NCI-H146 treated with DMSO at 0.1 percent for 48 hours (cell line): ENCODE measurements around the gene GNG12.

ENCODE experiments used
- DNase-seq: peaks from one replicate; lab custom pipeline; 2025; ENCODE audit not compliant: unreplicated experiment; lab: John Stamatoyannopoulos, UW

GNG12 gene

DNA sequence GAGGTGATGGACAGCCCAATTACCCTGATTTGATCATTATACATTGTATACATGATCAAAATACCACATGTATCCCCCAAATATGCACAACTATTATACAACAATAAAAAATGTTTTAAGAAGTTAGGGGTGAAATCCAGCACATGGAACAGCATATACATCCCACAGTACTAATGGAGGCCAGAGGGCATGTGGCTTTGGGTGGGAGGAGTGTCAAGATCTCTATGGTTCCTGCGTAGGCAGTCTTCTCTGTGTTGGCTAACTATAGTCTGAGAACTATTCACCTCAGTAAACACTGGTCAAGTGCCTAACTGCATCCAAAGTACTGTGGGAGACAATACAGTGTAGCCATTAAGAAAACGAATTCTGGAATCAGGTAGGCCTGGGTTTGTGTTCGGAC lies 74.2 kb downstream of the GNG12 start:
- DNase-seq: no peak

DNA sequence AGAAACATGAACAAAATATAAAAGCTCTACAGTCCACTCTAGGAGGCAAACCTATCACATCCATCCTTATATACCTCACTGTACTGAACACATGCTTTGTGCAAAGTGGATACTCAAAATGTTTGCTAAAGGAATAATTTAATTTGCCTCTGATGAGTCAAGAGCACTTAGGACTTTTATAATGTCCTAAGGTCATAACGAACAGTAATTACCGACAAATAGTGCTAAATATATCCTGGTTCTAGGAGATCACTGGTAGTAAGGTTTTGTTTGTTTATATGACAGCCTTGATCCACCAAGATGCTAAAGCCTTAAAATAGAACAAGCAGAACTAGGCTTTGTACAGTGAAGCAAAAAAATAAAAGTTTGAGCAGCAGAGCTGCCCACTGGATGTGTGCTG lies 77.6 kb downstream of the GNG12 start:
- DNase-seq: no peak

DNA sequence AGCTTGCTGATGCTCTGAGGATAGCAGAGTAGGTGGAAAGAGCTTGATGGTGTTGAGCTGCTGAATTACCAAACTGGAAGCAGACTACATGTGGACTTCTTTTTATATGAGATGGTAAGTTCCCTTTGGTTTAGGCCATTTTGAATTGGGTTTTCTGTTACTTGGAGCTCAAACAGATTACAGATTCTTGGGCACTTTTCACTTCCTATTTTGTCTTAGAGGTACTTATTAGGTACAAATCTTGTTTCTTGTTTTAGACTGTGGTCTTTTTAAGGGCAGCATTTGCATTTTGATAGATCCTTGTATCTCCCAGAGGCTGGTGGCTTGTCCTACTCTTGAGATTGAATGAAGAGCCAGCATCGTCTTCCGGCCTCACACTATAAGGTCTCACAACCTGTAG lies 78.1 kb downstream of the GNG12 start:
- no peak for DNase-seq

DNA sequence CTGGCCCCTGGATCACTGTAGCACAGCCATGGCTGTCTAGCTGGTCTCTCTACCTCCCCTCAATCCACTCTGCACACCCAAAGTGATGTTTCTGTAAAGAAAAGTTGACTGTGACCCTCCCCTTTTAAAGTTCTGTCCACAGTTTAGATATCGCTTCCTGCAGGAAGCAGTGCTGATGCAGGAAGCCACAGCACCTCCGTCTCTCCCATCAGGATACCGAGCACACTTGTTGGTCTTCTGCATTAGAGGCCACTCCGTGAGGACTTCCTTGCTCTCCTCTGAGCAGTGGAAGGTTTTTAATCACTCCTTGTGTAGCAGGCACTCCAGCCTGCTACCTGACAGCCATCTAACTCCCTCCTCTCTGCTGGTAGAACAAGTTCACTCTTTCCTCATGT lies 78.7 kb downstream of the GNG12 start:
- DNase-seq: no peak

DNA sequence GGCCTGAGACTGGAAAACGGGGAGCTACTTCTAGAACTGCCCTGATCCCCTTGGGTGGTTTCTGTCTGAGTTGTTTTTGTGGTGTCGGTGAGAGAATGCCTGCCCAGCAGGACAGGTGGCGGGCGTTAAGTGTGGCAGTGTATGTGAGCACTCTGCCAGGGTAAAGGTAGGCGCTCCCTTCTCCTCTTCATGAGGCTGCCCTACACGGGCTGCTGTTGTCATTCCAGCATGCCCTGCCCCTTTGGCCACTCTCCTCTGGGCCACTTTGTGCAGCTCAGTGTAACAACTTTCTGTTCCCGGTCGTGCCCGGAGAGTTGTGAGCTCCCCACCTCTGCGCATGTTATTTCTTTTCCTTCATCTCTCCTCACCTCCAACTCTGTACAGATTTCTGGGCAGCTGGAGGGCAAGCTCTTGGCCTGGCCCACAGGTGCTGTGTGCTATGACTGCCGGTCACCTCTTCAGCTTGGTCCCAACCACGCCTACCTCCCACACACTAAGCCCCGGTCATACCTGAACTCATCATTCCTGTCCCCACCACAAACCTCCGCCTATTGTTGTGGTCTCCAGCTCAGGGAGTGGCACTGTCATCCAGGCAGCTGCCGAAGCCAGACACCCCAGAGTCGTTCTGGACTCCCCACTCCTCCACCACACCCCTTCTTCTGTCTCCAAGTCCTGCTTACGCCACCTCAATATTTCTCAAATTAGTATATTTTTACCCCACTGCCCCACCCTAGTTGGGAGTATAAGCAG lies 79.3 kb downstream of the GNG12 start:
- no peak for DNase-seq

DNA sequence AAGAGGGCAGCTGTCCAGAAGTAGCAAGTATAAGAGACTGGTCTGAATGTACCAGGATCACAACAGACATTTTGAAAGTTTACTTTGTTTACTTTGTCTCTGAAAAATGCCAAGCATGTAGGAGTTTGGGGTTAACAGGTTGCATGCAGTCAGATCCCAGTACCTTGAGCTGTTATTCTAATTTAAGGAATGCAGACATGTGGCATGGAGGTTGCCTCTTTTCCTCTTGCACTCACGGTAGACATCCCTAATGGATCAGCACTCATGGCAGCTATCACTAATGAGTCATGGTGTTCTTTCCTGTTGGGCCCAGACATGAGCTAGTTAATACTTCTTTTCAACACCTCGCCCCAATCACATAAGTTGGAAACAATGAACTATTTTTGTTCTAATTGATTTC lies 81.0 kb downstream of the GNG12 start:
- no peak for DNase-seq

DNA sequence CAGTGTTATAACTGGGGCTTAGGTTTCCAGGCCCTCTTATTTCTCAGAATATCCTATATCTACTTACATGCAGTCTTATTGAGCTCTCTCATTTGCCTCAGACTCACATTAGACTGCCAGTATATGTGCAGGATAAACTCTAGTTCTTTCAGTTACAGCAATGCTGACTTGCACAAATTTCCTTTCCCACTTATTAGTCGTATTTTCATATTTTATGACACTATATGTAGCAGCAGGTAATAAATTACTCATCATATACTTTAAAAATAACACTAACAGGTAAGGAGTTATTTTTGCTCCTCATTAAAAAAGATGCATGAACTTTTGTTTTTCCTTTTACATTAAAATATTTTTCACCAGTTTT lies 82.6 kb downstream of the GNG12 start:
- DNase-seq: no peak

DNA sequence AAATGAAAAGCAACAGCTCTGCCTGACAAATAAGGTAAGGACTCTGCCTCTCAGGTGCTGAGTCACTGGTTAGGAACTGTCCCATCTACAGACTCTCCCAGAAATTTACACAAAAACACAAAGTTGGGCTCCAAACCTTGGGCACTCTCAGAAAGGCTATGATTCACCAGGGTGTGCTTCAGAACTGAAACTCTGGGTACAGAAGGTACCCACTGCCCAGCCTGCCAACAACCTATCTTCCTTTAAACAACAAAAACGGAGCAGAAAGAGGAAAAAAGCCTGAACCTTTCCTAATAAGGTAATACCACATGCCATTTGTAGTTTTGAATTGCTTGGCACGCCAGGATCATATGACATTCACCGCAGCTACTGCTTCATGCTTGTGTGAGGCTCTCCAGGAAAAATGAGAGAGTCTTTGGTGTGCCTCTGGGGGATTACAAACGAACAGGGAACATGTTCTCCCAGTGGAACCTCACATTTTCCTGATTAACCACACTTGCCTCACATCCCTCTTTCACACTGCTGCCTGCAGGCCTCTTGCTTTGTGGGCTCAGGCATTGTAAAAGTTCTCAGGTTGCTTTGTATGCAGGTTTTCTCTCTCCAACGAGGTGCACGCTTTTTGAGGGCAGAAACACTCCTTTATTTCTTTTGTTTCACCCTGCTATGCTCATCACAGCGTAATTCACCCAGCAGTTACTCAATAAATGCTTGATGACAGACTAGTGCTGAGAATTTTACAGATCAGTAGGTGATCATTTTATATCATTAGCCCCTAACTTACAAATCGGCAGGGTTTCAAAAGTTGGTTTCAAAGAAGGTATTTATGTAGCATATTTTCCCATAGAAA lies 83.2 kb downstream of the GNG12 start:
- DNase-seq: no peak

DNA sequence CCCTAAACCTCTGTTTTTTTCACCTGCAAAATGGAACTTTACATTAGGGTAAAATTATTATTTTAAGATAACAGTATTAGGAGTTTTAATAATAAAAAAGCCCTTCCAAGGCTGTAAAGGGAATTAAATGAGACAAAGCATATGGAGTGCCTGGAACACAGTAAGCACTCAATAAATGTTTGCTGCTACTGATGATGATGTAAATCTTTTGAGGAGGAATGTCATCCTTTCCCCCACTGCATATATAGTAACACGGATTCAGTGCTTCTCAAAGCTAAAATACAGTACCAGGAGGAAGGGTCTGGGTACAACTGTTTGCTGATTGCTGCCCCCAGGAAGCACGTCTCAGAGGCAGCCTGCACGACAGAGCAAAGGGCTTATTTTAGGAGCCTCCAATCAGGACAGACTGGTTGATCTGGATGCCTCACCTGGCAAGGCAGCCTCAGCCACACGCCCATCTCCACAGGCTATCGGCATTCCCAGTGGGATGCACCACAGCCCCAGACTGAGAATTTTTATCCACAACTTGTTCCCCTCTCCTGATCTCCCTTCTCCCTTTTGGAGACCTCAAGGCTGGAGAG lies 83.9 kb downstream of the GNG12 start:
- no peak for DNase-seq

DNA sequence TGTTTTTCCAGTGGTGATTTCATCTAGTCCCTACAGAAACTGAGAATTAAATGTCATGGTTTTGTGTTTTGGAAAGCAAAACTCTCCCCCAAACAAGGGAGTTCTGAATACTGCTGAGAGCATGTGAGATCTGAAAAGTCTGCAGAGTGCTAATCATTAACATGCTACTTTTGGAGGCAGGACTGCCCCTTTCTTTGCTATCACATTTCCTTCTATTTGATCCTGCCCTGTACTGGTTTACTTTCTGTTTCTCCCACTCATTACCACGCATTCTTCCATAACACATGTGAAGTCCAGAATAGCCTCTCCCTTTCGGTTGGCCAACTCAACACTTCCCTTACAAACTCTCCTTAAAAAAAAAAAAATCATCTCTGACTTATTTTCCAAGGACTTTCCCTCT lies 84.6 kb downstream of the GNG12 start:
- no peak for DNase-seq

DNA sequence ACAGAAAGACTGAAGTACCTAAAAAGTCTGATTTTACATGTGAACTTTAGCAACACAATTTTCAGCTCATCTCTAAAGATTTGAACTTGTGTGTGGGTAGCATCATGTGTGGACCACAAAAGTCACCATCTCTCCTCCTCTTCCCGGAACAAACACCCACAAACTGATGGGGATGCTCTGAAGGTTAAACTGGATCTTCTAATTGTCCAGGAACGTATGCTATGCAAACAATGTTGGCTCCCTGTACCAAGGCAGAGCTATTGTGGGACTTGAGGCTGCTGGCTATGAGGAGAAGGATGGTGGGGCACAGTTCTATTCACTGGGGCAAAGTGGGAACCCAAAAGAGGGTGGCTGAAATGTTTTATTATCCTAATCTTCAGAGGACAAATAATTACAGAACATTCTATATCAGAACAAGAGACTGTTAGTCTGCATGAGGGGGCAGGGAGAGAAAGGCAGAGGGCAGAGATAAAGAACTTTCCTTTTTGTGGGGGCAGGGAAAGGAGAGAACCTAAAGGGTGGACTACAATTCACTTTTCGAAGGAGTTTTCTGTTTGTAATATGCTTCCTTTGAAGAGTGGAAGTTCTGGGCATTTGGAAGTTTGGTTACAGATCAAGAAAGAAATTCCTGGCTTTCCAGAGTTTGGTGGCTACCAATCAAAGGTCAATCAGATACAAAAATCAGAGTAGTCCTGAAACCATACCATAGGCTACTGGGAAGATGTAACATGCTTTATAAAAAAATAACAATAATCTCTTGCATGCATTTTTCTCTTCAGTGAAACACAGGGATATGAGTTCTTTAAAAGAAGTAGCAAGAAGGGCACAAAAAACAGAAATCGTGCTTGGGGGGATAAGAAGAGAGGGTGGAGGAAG lies 85.4 kb downstream of the GNG12 start:
- no peak for DNase-seq

DNA sequence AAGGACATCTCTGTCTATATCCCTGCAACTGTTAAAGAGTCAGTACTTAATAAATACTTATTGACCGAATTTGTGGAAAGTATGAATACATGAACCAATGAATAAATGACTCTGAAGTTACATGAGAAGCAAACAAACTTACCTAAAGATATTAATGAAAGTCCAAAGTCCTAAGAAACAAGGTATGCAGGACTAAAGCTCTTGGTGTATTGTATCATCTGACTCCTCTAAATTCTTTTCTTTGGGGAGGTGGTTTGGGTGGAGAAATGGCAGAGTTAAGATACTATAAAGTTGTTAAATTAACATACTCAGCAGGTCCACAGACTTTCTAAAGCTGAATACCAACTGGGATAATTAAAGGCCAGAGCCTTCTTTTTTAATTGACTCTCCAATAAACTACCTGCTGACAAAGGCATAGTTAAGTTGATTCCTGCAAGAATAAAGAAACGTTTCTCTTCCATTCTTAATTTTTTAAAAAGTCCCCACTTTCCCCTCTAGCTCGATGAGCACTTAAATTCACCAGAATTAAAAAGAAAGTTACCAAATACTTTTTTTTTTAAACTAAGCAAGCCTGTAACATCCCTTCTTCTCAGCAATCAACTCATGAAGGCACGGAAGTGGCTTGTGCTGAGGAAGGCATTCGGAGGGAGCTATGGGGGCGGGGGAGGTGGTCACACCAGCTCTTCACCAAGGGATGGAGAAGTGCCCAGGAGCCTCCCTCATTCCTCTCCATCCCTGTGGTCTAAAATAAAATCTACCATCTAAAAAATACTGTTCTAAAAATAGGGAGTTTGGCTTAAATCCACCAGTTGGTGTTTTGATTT lies 87.2 kb downstream of the GNG12 start:
- no peak for DNase-seq

DNA sequence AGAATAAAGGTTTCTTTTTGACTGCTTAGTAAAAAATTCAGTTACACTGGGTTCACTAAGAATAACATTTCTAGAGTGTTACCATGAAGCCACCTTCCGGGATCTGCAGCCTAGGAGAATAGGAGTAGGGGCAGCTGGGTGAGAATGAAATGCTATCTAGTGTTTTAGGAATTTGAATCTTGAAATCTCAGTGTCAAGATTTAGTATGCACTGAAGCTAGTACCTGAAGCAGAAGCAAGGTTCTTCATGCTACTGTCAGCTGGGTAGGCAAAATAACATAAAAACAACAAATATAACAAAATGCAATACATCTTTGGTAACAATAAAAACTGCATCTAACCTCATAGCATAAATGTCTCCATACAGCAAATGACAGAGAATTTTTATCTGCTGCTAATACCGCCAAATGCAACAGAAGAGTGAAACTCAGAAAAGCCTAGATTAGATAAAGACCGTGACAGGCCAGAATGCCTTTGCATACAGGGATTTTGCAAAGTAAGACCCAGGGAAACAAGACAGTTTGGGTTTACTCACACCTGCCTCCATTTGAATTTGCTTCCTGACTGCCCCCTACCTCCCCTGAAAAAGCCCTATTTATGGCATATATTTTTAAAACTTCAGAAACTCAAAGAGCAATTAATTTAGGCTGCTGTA lies 90.1 kb downstream of the GNG12 start:
- DNase-seq: no peak

DNA sequence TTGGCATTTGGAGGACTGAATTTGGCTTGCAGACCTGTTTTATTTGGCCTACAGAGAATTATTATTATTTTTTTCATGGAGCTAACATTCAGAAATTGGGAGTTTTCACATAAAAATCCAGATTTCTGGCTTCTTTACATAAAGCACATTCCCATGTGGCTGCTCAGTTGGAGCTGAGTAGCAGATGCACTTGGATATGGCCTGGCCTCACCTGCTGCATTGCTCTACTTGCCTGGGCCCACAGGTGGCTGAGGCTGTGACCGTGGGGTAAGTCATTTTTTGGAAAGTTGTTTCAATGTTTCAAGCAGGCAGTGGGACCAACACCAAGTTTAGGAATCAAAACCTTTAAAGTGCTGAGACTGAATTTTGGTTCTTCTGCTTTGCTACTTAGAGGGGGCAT lies 91.5 kb downstream of the GNG12 start:
- DNase-seq: no peak

DNA sequence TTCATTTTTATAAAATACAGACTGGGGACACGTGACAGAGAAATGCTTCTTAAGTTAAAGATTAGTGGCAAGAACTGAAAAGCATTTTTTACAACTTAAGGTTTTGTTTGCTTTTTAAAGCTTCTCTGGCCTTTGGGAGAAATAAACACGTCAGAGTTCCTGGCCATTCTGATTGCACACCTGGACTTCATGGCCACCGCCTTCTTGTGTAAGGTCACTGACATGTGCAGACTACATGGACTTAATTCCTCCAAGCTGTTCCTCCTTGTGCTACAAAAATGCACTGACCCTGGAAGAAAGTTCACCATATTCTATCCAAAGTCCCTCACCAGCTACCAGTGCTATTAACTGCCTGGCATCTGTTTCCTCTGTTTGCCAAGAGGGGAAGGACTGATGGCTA lies 92.1 kb downstream of the GNG12 start:
- DNase-seq: no peak

DNA sequence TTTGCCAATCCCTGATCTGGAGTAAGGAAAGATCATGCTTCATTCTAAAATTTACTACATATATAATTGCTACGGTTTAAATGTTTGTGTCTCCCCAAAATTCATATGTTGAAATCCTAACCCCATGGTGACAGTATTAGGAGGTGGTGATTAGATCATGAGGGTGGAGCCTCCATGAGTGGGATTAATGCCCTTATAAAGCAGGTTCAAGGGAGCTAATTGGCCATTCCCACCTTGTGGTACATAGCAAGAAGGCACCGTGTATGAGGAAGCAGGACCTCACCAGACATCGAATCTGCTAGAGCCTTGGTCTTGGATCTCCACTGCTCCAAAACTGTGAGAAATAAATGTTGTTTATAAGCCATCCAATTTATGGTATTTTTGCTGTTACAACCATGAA lies 92.7 kb downstream of the GNG12 start:
- no peak for DNase-seq

DNA sequence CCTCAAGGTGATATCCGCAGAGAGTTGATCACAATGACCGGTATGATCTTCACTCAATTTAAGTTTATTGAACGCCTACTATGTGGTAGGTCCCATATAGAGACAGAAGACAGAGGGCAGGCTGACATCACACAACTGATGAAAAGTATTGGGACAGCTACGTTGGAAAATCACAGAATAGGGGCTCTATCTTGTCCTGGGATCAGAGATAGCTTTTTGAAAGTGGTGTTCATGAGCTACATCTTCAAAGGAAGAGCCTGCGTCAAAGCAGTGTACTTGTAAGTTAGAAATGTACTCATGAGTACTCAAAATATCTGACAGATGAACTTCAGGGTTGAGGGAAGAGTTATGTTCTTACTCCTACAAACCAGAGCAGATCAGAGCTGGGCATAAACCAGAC lies 93.9 kb downstream of the GNG12 start:
- DNase-seq: no peak

DNA sequence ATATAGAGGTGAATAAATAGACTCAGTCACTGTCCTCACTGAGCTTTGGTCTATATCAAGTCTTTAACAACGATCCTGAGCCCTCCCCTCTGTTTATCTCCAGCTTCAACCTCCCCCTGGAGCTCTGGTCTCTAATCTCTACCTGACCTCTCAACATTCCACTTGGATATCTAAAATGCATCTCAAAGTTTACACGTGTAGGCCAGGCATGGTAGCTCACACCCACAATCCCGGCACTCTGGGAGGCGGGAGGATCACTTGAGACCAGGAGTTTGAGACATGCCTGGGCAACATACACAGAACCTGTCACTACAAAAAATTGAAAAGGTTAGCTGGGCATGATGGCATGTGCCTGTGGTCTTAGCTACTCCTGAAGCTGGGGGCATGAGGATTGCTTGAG lies 94.9 kb downstream of the GNG12 start:
- DNase-seq: no peak

DNA sequence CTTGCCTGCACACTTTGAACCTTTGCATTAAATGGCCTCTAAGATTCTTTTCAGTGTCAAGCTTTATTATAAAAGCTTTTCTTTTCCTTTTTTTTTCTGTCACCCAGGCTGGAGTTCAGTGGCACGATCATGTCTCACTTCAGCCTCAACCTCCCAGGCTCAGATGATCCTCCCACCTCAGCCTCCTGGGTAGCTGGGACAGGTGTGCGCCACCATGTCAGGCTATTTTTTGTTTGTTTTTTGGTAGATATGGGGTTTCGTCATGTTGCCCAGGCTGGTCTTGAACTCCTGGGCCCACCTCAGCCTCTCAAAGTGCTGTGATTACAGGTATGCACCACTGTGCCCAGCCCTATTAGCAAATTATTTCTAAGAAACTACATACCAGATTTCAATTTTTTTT lies 95.4 kb downstream of the GNG12 start:
- no peak for DNase-seq

DNA sequence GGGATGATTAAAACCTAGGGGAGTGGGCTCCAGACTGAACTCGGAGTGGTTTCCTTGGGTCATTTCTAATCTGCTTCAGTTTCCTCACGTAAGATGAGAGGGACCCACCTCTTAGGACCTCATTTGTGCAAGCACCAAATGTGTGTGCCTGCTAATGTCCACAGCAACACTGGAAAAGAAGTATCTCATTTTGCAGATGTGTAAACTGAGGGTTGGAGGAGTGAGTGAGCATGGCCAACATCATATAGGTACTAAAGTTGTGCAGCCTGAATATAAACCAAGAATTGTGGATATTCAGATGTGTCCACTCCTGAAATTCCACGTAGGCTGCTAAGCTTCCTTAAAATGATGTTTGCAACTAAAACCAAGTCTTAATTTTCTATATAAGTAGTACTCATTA lies 96.5 kb downstream of the GNG12 start:
- DNase-seq: no peak
